A673 (cell line): ENCODE measurements around the gene LUZP1.

Experiments
- EZH2 ChIP-seq: fragments of 200-600 bp; sonication (generic); IDR thresholded peaks from 2 replicates; pipeline ENCODE4 v1.6.1; 2017; ENCODE audit warnings: borderline replicate concordance, low read depth, mild to moderate bottlenecking, mixed read lengths, antibody characterized with exemption, low read length; ENCODE audit not compliant: poor library complexity, severe bottlenecking
- TF ChIP-seq, protein P1 (sequence below): fragments of 300-800, 200-600 bp; sonication (generic); conservative IDR thresholded peaks from 2 replicates; pipeline ENCODE4 v1.5.1; 2017; ENCODE audit warnings: low read depth, mild to moderate bottlenecking, antibody characterized with exemption, low read length, moderate library complexity, mixed read lengths

- TF ChIP-seq, protein P1, sequence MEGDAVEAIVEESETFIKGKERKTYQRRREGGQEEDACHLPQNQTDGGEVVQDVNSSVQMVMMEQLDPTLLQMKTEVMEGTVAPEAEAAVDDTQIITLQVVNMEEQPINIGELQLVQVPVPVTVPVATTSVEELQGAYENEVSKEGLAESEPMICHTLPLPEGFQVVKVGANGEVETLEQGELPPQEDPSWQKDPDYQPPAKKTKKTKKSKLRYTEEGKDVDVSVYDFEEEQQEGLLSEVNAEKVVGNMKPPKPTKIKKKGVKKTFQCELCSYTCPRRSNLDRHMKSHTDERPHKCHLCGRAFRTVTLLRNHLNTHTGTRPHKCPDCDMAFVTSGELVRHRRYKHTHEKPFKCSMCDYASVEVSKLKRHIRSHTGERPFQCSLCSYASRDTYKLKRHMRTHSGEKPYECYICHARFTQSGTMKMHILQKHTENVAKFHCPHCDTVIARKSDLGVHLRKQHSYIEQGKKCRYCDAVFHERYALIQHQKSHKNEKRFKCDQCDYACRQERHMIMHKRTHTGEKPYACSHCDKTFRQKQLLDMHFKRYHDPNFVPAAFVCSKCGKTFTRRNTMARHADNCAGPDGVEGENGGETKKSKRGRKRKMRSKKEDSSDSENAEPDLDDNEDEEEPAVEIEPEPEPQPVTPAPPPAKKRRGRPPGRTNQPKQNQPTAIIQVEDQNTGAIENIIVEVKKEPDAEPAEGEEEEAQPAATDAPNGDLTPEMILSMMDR, result no peak
- TF ChIP-seq EZH2, result no peak
Measured at GRCh38 chr1:23102289-23102688, 66.4 kb downstream of the LUZP1 start.
